GM12872 (cell line): Measurements from ENCODE around the gene L2HGDH.

ENCODE experiments used
- CTCF ChIP-seq: IDR thresholded peaks from 3 replicates; pipeline ENCODE4 v1.5.1; 2011; ENCODE audit warnings: low read depth, mild to moderate bottlenecking, low read length, moderate library complexity; ENCODE audit not compliant: insufficient read depth

The L2HGDH gene

DNA sequence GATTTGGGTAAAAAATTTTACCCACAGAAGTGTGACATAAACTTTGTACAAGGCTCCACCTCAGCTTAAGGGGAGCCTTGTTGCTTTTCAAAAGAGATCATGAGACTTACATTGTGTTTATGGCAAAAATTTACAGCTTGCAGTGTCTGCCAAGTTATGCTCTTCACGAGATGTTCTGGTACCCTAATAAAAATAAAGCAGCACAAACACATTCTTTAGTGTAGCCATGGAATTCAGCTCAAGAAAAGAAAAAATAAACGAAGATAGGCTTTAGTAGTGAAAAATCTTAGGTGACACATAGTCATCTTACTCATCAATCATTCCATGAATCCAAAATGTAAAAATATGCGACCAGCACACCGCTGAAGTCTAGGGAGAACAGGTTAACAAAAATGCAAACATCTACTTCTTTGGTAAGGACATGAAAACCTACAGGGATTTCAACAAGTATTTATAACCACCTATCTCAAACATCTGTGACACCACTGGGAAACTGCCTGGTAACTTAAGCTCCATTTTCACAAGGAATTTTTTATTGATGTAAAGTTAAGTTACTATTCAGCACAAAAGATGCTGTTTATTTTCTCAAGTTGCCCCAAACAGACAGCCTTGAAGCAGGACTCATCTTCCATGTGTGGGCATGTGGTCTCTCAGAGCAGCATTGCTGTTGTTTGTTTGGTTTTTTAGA lies 33.0 kb upstream of the L2HGDH start:
- TF ChIP-seq CTCF = no peak

- TF ChIP-seq CTCF = no peak
Measured at GRCh38 chr14:50344116-50344775, 32.2 kb upstream of the L2HGDH start.

DNA sequence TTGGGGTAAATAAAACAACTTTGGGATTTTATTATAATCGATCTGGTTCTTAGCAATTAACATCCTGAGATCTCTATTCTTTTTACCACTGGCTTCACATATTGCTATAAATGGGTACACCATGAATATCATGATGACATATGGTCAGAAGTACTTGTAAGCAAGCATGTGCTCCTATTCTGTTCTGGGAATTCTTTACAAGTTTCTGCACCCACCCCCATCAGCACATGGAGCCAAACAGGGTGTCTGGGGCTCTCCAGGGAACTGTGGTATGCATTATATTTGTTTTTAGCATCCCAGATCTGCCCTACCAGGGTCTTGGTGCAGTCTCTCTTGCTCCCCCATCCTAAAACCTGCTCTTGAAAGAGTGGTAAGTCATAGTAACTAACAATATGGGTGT lies 31.4 kb upstream of the L2HGDH start:
- no peak for TF ChIP-seq CTCF

DNA sequence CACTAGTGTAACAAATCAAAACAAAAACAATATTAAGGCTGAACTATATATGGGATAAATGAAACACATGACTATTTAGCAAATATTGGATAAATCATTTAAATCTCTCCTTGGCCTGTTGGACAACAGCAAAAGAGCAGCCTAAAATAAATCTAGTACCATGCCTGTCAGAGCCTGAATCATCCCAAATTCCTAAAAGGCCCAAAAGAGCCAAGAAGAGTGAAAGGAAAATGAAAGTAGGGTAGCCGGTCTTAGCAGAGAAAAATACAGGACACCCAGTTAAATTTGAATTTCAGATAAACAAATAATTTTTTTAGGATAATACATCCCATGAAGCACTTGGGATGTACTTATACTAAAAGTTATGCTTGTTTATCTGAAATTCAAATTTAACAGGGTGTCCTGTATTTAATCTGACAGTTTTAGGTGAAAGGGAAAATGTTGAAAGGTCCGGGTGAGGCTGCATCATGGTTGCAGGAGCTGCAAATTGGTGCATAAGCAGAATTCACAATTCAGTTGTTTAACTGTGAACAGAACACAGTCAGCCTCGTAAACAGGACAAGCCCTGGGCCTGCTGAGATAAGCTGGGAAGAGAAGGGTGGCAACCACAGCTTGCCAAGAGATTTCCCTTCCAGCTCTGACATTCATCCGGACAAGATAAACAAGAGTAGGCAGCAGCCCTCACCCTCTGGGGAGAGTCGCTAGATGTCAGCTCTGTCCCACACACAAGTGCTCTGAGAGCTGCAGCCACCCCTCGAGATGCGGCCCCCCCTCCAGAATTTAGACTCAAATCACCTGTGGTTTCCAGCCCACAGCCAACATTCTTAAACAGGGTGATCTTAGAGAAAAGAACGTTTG lies 30.4 kb upstream of the L2HGDH start:
- TF ChIP-seq CTCF = peak; percentile 72

GRCh38 chr14:50340963-50341362 lies 28.9 kb upstream of the L2HGDH start:
- TF ChIP-seq CTCF = peak; percentile 38; the same call in 2 of the 3 replicates

GRCh38 chr14:50340045-50340444 lies 28.0 kb upstream of the L2HGDH start:
- no peak for TF ChIP-seq CTCF

GRCh38 chr14:50339178-50339804 lies 27.3 kb upstream of the L2HGDH start:
- TF ChIP-seq CTCF = no peak
